Measurements from ENCODE around the gene MYDGF.

The MYDGF gene

GRCh38 chr19:4675346-4675745, 5.2 kb upstream of the MYDGF start:
- no peak for DNase-seq (ENCODE audit: low spot score)

- DNase-seq (ENCODE audit: low spot score) = no peak
Observed at GRCh38 chr19:4673726-4674125, 3.6 kb upstream of the MYDGF start.

GRCh38 chr19:4673216-4673615, 3.1 kb upstream of the MYDGF start:
- no peak for DNase-seq (ENCODE audit: low spot score)

- peak; percentile 68 for DNase-seq (ENCODE audit: low spot score)
Observed at GRCh38 chr19:4671185-4671851, 1.2 kb upstream of the MYDGF start.

GRCh38 chr19:4664642-4665041, 5.5 kb downstream of the MYDGF start:
- no peak for DNase-seq (ENCODE audit: low spot score)

- DNase-seq (ENCODE audit: low spot score) = no peak
Observed at GRCh38 chr19:4662812-4663211, 7.3 kb downstream of the MYDGF start.

- no peak for DNase-seq (ENCODE audit: low spot score)
Observed at GRCh38 chr19:4662020-4662695, 8.0 kb downstream of the MYDGF start.

- DNase-seq (ENCODE audit: low spot score) = no peak
Observed at GRCh38 chr19:4660993-4661392, 9.1 kb downstream of the MYDGF start.

GRCh38 chr19:4660181-4660791, 9.9 kb downstream of the MYDGF start:
- DNase-seq (ENCODE audit: low spot score) = no peak

GRCh38 chr19:4657835-4658234, 12.3 kb downstream of the MYDGF start:
- DNase-seq (ENCODE audit: low spot score) = no peak

- no peak for DNase-seq (ENCODE audit: low spot score)
Observed at GRCh38 chr19:4657262-4657661, 12.9 kb downstream of the MYDGF start.

- DNase-seq (ENCODE audit: low spot score) = no peak
Observed at GRCh38 chr19:4656102-4656501, 14.0 kb downstream of the MYDGF start.

GRCh38 chr19:4654437-4655361, 15.4 kb downstream of the MYDGF start:
- DNase-seq (ENCODE audit: low spot score) = no peak

GRCh38 chr19:4653793-4654436, 16.2 kb downstream of the MYDGF start:
- DNase-seq (ENCODE audit: low spot score) = no peak

GRCh38 chr19:4652075-4652474, 18.1 kb downstream of the MYDGF start:
- DNase-seq (ENCODE audit: low spot score) = no peak

- no peak for DNase-seq (ENCODE audit: low spot score)
Observed at GRCh38 chr19:4650159-4650558, 20.0 kb downstream of the MYDGF start.

- DNase-seq (ENCODE audit: low spot score) = no peak
Observed at GRCh38 chr19:4649392-4650047, 20.6 kb downstream of the MYDGF start.

- peak; percentile 59 for DNase-seq (ENCODE audit: low spot score)
Observed at GRCh38 chr19:4647676-4648644, 22.2 kb downstream of the MYDGF start.

- no peak for DNase-seq (ENCODE audit: low spot score)
Observed at GRCh38 chr19:4645718-4646117, 24.4 kb downstream of the MYDGF start.

GRCh38 chr19:4642625-4643024, 27.5 kb downstream of the MYDGF start:
- DNase-seq (ENCODE audit: low spot score) = no peak
